Esophagus mucosa (tissue), 1 donor: ENCODE measurements around the gene SHANK1. TPM values are rescaled to one million over a fixed set of nuclear protein-coding genes. Genes with fewer than 3 reads are reported as not detected.

ENCODE experiments used
- ATAC-seq: fragments of 200-7000 bp; cut with Tn5 transposase; one replicate; pipeline ENCODE4 v1.9.1; 2020
- total RNA-seq: library from RNA; stranded (reverse); gene quantifications from one replicate; pipeline ENCODE4 v1.2.4, GENCODE V29; 2023
- donor health status: DM: yes; HTN: yes; CAD: no.

SHANK1 gene
- total RNA-seq, 1 donor from 2014 or later, result 0.04 TPM

DNA sequence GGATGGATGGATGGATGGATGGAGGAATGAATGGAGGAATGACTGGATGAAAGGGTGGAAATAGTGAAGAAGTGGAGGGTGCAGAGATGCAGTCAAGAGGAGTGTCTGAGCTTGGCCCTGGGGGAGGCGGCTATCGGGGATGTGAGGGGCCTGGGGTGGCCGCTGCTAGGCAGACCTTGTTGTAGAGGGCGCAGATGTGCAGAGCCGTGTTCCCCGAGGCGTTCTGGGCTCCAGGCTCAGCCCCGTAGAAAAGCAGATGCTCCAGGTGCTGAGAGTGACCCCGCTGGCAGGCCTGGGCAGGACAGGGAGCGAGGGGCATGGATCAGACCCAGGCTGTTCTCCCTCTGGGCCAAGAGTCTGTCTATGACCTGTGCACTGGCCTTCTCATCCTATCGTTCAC is 8.4 kb downstream of the SHANK1 start:
- no peak for ATAC-seq

DNA sequence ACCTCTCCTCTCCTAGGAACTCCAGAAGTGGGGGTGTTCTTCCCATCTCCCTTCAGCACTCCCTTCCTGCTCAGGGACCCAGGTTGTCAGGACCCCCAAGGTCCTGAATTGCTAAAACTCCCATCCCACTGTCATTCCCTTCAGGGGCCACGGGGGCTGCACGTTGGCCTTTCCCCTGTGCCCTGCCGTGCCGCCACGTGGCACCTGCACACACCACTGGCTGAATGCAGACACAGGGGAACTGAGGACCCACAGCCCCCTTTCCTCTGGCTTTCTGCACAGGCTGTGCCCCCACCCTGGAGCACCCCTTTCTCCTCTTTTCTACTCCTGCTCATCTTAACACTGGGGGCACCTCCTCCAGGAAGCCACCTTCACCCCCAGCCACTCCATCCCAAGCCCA is 9.0 kb downstream of the SHANK1 start:
- no peak for ATAC-seq

DNA sequence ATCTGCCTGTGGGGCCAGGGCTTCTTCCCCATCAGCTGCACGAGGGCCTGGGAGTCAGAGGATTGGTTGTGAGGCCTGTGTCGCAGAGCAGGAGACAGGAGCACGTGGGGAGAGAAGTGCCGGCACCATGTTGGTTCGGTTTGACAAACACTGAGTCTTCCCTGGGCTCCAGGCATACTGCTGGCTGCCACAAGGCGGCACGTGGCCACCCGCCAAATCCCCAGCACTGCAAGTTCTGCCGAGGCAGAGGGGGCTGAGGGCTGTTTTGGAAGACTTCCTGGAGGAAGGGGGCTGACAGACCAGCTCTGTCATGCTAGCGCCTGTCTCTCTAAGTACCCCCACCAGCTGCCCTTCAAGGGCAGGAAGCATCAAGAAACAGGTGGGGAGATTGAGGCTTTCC is 9.5 kb downstream of the SHANK1 start:
- ATAC-seq, result no peak

DNA sequence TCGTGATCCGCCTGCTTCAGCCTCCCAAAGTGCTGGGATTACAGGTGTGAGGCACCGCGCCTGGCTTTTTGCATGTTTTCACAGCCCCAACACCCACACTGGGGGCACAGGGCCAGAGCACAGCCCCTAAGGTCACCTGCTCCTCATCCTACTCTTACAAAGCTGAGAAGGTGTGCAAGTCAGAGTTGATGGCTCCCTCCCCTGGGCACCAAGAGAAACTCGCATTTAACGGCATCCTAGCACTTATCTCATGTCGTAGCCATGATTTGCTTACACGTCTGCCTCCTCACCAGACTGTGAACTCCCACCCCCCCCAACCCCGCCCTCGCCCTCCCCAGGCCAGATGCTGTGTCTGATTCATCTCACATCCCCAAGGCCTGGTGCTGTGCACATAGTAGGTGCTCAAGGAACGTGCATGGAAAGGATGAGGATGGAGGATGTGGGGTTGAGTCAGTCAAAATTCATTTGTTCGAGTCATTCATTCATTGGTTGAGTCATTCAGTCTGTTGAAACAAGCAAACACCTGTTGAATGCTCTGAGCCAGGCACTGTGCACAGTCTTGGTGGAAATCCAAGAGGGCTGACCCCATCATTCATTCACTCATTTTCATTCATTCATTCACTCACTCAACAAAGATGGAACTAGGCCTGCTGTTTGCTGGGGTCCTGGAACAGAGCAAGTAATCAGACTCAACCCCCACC is 11.3 kb downstream of the SHANK1 start:
- ATAC-seq, result no peak

DNA sequence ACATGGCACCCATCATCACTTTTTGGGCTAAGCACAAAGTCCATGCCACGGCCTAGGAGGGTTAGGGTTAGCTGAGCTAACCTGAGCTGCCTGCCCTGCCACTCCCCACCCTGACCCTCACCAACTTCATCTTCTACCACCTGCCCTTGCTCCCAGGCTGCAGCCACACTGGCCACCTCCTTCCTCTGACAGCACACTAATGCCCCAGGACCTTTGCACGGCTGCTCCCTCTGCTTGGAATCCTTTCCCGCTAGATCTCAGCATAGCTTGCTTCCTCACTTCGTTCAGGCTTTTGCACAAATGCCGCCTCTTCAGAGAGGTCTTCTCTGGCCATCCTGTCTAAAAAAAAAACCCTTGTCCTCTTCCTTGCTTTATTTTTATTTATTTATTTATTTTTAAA is 13.2 kb downstream of the SHANK1 start:
- no peak for ATAC-seq

DNA sequence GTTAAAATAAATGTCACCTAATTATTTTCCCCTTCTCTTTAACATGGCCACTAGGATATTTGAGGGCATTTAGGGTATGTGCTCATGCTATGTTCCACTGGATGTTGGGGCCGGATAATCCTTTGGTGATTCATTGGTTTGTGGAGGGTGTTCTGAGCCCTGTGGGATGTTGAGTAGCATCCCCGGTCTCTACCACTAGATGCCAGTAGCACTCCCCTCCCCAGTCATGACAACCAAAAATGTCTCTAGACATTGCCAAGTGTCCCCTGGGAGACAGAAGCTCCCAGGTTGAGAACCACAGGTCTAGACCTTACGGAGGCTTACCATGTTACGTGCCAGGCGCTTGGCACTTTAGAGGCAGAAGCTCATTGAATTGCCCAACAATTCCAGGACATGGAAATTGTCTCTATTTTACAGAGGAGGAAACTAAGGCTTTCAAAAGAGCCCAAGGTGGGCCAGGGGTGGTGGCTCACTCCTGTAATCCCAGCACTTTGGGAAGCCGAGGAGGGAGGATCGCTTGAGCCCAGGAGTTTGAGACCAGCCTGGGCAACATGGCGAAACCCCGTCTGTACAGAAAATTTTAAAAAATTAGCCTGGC is 14.1 kb downstream of the SHANK1 start:
- ATAC-seq, result peak; percentile 72

DNA sequence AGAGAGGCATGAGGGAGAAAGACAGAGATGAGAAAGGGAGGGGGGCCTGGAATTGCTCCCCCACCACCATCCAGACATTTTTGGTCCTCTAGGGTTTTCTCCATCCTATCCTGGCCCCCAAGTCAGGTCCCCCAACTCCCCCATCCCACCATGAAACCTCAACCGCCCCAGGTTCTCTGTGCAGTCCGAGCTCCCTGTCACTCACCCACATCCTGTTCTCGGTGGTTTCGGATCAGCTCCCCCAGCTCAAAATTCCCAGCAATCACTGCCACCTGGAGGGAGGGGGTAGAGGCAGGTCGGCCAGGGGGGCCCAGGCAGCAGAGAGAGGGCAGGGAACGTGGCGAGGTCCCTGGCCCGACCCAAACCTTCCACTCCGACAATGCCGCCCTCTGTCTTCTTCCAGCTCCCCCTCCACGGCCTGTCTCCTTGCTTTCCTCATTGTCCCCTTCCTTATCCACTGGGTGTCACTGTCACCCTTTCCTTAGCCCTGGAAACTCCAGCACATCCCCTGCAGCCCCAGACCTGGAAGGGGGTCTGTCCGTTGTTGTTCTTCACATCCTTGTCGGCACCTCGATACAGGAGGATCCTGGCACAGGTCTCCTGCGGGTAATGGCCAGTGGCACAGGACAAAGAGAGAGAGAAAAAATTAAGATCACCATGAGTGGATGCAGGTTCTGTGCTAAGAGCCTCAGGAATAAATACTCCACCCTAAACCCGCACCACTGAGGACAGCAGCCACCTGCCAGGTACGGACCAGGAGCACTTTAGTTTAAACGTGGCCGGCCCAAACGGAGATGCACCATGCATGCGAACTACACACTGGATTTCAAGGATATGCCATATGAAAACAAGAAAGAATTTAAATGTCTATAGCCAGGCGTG is 15.4 kb downstream of the SHANK1 start:
- ATAC-seq, result no peak

DNA sequence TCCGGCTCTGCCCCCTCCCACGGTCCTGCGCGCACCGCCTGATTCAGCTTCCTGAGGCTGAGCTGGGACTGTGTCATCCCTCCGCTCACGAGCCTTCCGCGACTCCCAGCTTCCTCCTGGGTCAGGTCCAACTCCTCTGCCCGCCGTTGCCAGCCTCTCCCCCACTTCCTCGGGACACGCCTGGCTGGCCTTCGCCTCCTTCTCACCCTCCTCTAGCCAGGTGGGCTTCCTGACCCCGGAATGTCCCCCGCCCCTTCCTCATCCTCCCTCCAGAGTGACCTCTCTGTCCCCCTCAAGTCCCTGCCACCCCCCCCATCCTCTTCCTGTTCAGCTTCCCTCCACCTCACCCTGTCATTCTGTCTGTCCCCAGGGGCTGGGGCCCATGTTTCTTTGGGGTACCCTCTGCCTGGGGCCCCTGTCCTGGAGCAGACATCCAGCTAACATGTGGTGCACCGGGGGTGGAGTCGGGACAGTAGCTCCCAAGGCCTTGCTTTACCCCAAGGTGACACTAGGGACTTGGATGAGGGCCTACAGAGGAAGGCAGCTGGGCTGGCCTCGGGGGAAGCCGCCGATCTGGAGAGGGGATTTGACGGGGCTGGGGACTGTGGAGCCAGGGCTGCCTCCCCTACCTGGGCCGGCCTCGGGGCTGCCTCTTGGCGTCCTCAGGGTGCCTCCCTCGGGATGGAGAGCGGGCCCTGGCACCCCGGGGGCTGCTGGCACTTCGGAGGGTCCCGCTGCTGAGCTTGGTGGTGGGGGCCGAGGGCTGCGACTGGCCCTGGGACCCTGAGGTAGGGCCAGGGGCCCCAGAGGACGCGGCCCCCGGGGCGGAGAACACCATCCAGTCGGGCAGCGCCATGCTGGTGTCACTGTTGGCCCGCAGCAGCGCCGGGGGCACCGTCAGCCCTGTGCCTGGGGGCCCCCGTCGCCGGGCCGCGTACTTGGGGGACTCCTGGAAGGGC is 16.5 kb downstream of the SHANK1 start:
- ATAC-seq, result no peak

DNA sequence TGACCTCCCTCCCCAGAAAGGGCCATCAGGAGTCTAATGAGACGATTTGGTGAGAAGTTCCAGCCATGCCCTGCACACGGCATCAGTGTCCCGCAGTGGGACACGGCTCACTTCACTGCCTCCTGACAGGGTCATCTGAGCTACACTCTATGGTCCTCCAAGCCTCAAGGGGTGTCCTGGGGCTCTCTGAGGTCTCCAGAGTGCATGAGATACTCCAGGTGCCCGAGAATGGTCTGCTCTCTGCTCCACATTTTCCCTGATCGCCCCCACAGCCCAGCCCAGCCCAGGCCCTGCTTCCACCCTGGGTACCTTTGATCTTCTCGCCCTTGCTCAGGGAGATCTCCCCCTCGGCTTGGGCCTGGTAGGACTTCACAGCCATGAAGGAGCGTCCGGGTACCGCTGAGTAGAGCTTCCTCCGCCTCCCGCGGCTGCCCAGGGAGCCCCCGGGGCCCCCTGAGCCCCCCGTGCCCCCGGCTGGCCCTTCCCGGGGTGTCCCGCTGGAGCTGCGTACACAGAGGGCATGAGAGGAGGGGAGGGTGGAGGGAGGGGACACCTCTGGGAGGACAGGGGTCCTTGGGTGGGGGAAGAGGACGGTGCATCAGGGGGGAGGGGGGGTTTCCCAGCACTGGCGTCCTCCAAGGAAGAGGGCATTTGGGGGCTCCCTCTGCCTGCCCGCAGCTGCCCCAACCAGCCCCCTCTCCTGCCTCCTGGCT is 17.3 kb downstream of the SHANK1 start:
- no peak for ATAC-seq

DNA sequence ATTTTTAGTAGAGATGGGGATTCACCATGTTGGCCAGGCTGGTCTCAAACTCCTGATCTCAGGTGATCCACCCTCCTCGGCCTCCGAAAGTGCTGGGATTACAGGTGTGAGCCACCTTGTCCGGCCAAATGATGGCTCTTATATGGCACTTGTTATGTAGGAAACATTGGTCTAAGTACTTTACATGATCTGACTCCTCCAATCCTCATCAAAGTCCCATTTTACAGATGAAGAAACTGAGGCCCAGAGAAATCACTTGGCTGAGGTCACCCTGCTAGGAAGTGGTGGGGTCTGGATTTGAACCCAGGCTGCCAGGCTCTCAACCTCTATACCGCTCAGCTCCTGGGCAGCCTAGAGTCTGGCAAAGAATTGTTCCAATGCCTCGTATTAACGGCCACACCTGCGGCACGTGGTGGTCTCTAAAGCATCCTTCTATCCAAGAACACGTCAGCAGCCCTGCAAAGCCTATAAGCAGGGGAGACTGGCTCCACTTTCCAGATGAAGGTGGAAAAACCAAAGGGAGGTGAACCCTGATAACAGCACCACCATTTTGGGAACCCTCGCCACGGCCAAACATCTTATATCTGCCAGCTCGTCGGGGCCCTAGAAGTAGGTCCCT is 18.1 kb downstream of the SHANK1 start:
- ATAC-seq, result no peak

DNA sequence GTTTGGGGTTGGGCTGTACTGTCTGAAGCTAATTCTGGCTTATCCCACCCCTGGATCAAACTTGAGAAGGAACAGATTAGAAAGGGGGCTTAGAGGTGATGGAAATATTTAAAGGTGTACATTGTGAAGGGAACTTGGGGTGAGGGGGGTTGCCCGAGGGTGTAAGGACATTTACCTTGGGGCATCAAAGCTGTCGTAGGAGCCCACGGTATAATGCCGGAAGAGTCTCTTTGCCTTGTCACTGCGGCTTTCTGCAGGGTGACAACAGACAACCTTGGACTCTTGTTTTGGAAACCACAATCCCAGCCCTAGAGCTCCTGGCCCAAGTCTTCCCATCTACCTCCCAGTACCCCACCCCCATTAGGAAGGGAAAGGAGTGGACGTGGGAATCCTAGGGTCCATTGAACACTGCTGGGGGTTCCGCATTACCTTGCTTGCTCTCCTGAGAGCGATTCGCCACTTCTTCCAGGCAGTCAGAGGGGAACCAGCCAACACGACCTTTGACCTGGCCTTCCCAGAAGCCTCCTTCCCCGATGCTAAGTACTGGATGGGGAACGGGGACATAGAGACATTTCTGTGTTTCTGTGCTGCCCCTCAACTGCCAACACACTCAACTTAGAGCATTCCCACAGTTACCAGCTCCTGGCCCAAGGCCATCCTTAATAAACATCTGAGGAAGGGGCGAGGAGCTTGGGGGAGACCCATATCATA is 22.0 kb downstream of the SHANK1 start:
- no peak for ATAC-seq

DNA sequence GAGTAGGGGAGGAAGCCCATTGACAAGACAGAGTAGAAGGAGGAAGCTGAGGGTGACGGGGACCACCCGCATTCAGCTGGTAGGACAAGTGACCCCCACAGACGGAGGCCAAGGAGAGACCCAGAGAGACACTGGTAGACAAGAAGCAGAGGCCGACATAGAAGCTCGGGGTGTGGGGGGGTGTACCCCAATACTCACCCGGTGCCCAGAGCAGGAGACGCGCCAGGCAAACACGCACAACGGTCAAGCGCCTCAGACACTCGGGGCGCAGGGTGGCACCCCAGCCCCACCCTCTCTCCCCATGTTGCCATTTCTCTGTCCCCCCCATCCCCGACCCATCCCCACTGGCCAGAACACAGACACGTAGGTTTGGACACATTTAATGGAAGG is 23.5 kb downstream of the SHANK1 start:
- ATAC-seq, result no peak

DNA sequence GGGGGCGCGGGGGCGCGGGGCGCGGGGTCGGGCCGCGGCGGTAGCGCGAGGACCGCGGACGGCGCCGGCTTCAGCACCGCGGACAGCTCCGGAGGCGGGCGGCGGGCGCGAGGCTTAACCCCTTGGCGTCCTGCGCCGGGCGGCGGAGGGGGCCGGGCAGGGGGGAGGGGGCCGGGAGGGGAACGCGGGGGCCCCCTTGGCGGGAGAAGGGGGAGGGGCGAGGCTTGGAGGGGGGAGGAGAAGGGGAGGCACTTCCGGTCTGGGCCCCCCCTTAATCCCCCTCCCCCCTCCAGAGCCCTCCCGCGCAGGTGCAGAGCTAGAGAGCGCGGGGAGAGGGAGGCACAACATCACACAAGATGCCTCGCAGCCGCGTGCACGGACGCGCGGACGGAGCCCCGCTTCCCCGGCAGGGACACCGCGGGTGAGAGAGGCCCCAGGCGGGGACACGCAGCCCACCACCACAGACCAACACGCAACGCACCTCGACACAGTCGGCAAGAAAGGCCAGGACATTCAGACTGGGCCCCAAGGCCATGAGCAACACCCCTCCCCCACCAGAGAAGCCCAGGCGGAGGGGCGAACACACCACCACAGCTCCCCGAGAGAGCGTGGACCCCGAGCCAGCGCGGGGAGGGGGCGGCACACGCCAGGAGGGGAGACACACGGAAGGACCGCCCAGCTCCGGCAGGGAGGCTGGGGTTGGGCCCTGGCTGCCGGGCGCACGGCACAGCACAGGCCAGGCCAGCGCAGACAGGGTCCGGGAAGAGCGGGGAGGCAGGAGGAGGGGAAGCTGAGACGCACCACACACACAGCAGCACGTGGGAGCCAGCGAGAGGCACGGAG is 24.1 kb downstream of the SHANK1 start:
- ATAC-seq, result no peak

DNA sequence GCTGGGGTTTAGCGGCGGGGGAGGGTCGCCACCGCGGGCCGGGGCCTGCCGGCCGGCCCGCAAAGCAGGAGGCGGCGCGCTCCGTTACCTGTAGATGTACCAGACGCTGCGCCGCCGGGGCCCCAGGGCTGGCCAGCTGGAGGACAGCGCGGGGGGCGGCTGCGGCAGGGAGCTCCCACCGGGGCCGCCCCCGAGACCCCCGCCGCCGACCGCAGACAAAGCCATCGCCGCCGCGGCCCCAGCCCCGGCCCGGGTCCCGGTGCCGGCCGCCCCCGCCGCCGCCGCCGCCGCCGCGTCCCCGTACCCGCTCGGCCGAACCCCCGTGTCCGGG is 24.8 kb downstream of the SHANK1 start:
- ATAC-seq, result no peak

DNA sequence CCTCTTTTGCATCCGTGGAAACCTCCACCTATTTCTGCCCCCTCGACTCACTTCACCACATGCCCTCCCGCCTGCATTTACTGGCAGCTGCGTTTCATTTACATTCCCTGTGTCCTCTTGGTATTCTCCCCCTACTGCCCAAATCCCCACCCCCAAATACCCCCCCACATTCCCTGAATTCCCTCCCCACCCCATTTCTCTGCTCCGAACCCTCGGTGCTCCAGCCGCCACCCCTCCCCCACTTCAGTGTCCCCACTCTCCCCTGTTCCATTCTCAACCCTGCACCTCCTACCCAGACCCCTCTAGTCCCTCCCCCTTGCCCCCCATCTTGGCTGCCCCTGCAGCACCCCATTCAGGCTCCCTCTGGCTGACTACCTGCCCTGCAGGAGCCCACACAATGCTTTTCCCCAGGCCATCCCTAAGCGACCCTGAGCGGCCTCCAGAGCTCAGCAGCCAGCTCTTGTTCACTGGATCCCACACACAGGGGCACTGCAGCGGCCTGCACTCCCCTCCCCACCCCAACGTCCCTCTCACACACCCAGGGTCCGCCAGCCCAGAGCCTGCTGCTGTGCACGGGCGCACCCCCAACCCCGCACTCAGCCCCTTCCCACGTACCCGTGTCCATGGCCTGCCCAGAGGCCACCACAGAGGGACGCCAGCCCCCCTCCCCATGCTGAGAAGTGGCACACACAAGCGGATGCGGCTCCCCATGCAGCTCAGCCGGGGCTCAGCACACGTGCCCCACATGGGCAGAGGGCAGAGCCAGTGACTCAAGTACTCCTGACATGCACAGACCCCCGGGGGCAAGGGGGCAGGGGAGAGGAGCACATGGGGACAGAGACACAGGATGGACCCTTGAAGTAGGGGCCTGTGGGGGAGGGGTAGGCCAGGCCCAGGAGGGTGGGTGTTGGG is 26.3 kb downstream of the SHANK1 start:
- no peak for ATAC-seq

DNA sequence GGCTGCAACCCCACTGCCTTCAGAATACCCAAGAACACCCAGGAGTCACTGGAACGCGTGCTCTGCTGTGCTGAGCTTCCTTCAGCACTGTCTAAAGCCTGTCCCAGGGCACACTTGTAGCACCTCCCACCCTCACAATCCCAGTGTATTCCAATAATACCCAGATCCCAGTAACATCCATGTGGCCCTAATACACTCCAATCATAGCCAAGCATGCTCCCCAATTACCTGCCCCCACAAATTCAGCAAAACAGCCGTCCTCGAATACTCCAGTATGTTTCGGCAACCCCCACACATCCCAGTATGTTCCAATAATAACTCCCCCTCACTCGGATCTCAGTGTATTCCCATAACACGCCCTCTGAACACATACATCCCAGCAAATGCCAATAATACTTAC is 29.2 kb downstream of the SHANK1 start:
- ATAC-seq, result no peak

DNA sequence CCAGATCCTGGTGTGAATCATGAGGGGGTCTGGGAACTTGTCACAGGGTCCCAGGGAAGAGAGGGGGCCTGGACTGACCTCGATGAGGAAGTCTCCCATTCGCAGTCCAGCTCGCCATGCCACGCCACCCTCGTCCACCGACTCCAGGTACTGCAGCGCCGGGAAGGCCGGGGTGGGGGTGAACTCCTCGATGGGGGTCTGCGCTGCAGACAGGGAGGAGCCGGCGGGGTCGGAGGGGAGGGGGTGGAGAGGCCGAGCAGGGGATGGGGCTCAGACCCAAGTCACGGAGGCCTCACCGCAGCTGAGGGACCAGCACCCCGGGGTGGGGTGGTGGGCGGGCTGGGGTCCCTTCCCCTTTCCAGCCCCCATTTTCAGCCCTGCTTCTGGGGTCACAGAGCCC is 30.8 kb downstream of the SHANK1 start:
- no peak for ATAC-seq

DNA sequence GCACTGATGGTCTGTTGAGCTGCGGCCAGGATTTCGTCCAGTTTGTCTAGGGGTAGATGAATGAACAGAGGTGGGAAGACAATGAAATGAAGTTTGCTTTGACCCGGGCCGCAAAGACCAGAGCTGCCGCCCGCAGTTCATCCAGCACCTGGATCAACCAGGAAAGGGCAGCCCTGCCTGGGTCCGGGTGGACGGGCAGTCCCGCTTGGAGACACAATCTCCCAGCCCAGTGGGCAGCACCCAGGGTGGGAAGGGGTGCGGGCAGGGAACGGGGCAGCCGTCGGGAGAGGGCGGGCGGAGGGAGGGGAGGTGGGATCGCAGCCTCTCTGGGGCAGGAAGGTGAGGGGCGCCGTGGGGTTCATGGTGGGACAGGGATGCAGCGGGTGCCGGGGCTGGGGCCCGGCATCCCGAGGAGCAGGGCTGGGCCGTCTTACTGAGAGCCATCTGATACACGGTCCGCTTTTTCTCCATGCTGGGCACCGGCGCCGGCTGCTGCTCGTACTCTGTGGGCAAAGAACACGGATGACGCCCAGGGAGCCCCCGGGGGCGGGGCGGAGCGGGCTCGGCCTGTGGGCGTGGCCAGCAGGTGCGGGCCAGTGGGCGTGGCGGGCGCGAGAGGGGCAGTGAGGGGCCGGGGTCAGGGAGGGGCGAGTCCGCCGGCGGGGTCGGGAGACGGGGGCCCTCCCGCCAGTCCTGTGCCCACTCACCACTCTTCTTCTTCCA is 33.1 kb downstream of the SHANK1 start:
- no peak for ATAC-seq
